Muscle layer of duodenum (tissue), 2 donors: Measurements from ENCODE around the gene HOXB7.

Experiments used
- H3K27ac ChIP-seq: one replicate; pipeline ENCODE4 v1.7.0; 2013; ENCODE audit warnings: mild to moderate bottlenecking, low read length
- H3K27me3 ChIP-seq: one replicate; pipeline ENCODE4 v1.7.0; 2013; ENCODE audit warnings: low read depth, mild to moderate bottlenecking, control low read depth, low read length
- H3K36me3 ChIP-seq, 2 donors: one replicate each; pipeline ENCODE4 v1.7.0; 2013; ENCODE audit warnings: low read length in 2 of 2, control low read depth in 1 of 2, mild to moderate bottlenecking in 1 of 2; ENCODE audit not compliant: insufficient read depth in 2 of 2, control insufficient read depth in 1 of 2
- H3K4me1 ChIP-seq, 2 donors: one replicate each; pipeline ENCODE4 v1.7.0; 2013; ENCODE audit warnings: low read length in 2 of 2, mild to moderate bottlenecking in 2 of 2, control low read depth in 1 of 2, moderate library complexity in 1 of 2; ENCODE audit not compliant: insufficient read depth in 2 of 2, control insufficient read depth in 1 of 2
- H3K4me3 ChIP-seq, 2 donors: one replicate each; pipeline ENCODE4 v1.7.0; 2013; ENCODE audit warnings: low read length in 2 of 2, low read depth in 1 of 2, mild to moderate bottlenecking in 1 of 2
- H3K9me3 ChIP-seq, 2 donors: one replicate each; pipeline ENCODE4 v1.7.0; 2013; ENCODE audit warnings: low read length in 2 of 2, control low read depth in 1 of 2, mild to moderate bottlenecking in 1 of 2; ENCODE audit not compliant: control insufficient read depth in 1 of 2
- donor health status: healthy.

HOXB7 gene

DNA sequence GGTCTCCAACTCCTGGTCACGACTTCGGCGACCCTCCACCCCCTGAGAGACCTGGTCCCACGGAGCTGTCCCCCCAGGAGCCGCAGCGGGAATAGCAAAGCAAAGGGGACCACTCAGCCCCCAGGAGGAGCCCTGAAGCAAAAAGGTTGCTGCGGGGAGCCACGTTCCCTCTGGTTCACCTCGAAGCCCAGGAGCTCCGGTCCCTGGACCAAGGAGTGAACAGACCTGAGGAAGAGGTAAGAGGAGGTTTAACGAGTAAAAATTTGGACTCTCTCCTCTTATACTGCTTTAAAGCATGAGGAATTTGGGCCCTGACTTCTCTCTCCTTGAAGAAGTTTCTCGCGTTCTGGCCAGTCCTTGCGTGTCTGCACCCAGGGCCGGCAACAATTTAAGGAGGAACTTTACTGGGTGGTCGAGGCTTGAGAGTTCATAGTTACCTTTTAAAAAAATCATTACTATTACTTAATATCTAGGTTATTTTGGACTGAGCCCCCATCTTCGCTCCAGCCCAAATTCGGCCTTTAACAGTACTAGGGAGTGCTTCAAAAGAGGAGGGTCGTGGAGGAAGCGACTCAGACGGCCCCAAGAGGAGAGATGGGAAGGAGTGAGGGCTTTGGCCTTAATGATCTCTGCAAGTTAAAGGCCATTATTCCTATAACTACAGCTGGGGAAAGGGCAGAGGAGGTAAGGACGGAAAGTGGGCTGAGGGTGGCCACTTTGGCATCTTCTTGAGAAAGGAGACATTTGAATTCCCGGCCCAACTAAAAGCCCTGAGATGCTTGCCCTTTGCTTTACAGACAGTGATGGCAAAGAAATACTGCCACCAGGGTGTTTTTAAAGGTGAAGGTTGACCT is 32.3 kb upstream of the HOXB7 start:
- no peak overlapping the region for H3K4me3 ChIP-seq
- no peaks in the 10 kb centered on the region for H3K36me3 ChIP-seq
- peaks cover 86% of the 10 kb centered on the region for H3K27me3 ChIP-seq
- peaks cover 0 to 3% of the 10 kb centered on the region in 2 donors for H3K9me3 ChIP-seq
- H3K27ac ChIP-seq, result no peak overlapping the region
- peaks cover 0 to 24% of the 10 kb centered on the region in 2 donors for H3K4me1 ChIP-seq

- Histone ChIP-seq H3K36me3 (no peaks in the 10 kb centered on the region), H3K4me3 (no peak overlapping the region), H3K9me3 (no peaks in the 10 kb centered on the region), H3K27ac (no peak overlapping the region), H3K4me1 (peaks cover 0 to 18% of the 10 kb centered on the region in 2 donors), H3K27me3 (peaks cover 86% of the 10 kb centered on the region)
Measured at GRCh38 chr17:48642059-48642842, 31.4 kb upstream of the HOXB7 start.

DNA sequence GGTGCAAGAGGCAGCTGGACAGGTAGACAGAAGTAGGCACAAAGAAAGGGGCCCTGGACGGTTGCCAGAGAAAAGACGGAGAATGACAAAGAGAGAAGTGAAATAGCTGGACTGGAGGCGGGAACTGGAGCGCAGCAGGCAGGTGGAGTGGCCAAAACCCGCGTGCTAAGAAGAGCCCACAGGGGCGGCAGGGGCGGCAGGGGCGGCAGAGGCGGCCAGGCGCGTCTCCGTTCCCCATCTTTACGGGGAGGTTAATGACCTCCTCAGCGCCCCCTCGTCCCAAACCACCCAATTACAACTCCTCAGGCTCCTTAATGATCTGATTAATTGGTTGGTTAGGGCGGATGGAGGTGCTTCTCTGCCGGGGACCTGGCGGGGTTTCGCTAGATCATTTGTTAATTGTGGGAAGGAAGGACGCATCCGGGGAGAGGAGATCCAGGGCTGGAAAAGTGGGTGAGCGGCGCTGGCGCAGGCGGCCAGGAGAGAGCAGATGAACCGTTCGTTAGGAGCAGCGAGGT is 30.8 kb upstream of the HOXB7 start:
- no peak overlapping the region for H3K27ac ChIP-seq
- peaks cover 88% of the 10 kb centered on the region for H3K27me3 ChIP-seq
- H3K4me1 ChIP-seq, result peaks cover 0 to 11% of the 10 kb centered on the region in 2 donors
- no peak overlapping the region for H3K4me3 ChIP-seq
- H3K36me3 ChIP-seq, result no peaks in the 10 kb centered on the region
- H3K9me3 ChIP-seq, result no peaks in the 10 kb centered on the region

DNA sequence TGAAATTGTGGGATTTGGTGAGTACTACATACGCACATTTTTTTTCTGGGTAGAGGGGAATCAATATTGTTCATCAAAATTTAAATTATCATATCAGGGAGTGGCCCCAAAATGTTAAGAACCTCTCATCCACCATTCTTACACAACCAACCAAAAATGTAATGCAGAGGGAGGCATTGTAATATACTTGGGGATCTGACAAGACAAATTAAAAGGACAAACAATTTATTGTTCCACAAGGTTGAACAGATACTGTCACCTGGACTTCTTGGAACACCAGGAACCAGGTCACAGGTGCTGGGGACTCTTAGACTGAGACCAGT is 30.0 kb upstream of the HOXB7 start:
- Histone ChIP-seq H3K27me3 (peaks cover 87% of the 10 kb centered on the region), H3K9me3 (no peaks in the 10 kb centered on the region), H3K4me3 (no peak overlapping the region), H3K4me1 (peaks cover 0 to 4% of the 10 kb centered on the region in 2 donors), H3K36me3 (no peaks in the 10 kb centered on the region), H3K27ac (no peak overlapping the region)

GRCh38 chr17:48639982-48640857 is 29.4 kb upstream of the HOXB7 start:
- peaks cover 87% of the 10 kb centered on the region for H3K27me3 ChIP-seq
- H3K27ac ChIP-seq, result no peak overlapping the region
- no peaks in the 10 kb centered on the region for H3K9me3 ChIP-seq
- no peak overlapping the region for H3K4me3 ChIP-seq
- H3K36me3 ChIP-seq, result no peaks in the 10 kb centered on the region
- peaks cover 0 to 4% of the 10 kb centered on the region in 2 donors for H3K4me1 ChIP-seq

- Histone ChIP-seq H3K9me3 (no peaks in the 10 kb centered on the region), H3K4me3 (no peak overlapping the region), H3K27ac (no peak overlapping the region), H3K27me3 (peaks cover 87% of the 10 kb centered on the region), H3K4me1 (peaks cover 0 to 4% of the 10 kb centered on the region in 2 donors), H3K36me3 (no peaks in the 10 kb centered on the region)
Measured at GRCh38 chr17:48639136-48639535, 28.3 kb upstream of the HOXB7 start.

DNA sequence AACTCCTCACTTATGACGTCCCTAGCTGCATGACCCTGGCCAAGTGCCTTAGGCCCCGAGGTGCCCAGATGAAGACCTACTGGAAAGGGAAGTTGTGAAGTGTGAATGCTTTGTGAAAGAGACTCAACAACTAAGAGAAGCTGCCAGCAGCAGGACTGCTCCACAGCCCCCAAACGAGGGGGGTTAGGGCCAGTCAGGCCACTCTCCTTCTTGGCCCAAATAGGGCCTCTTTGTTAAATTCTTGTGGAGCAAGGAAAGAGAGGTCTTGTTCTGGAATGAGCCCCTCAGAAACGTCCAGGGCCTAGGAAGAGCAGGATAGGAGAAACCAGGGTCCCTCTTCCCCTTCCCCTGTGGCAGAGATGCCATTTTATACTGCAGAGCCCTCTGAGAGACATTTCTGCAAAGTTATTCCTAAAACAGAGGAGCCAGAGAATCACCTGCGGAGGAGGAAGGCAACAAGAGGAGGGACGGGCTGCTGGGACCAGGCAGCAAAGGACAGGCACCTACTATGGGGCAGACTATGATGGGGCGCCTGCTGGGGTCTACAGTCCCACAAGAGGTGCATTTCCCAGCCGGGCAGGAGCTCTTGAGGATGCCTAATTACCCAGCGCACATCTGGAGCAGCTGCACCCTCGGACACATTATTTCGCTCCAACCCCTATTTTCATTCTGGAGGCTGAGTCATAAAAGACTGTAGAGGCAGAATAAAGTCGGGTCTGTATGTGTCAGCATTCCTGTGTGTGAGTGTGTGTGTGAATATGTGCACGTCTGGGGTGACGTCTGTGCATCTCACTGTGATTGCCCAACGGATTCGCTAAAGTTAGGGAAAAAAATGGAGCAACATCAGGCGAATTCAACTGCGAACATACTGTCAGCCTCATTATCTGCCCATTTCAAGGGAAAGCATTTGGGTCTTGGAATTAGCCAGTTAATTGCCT is 26.8 kb upstream of the HOXB7 start:
- Histone ChIP-seq H3K9me3 (no peaks in the 10 kb centered on the region), H3K27ac (no peak overlapping the region), H3K4me1 (peaks cover 0 to 4% of the 10 kb centered on the region in 2 donors), H3K4me3 (no peak overlapping the region), H3K27me3 (peaks cover 88% of the 10 kb centered on the region), H3K36me3 (no peaks in the 10 kb centered on the region)

- no peak overlapping the region for H3K4me3 ChIP-seq
- H3K27me3 ChIP-seq, result peaks cover 89% of the 10 kb centered on the region
Measured at GRCh38 chr17:48636177-48637018, 25.6 kb upstream of the HOXB7 start.

DNA sequence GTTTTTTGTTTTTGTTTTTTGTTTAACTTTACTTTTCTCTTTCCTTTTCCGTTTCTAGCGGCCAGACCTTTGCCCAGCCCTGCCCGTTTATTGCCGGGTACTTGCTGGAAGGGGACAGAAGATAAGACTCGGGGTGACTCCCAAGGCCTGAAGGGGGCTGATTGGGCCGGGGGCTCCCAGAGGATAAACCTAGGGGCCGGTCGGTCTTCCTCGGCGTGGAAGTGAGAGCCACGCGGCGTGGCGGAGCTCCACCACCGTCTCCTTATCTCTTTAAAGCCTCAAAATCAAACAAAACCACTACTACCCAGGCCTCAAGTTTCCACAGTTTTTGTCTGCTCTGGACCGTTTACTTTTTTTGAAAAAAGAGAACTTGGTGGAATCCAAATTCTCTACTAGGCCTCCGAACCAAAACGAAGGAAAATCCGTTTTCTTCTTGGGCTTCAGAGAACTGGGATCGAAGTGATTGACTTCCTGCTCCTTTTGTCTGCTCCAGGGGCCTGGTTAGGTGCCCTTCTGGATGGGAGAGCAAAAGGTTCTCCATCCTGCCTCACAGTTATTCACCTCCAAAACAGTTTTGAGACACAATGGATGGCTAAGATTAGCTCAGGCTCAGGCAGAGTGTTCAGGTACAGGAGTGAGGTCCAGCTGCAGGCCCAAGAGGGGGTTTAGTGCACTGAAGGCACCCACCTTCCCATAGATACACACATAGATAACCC is 23.8 kb upstream of the HOXB7 start:
- no peaks in the 10 kb centered on the region for H3K9me3 ChIP-seq
- H3K4me1 ChIP-seq, result no peaks in the 10 kb centered on the region
- H3K4me3 ChIP-seq, result no peak overlapping the region
- no peak overlapping the region for H3K27ac ChIP-seq
- H3K27me3 ChIP-seq, result peaks cover 97% of the 10 kb centered on the region
- no peaks in the 10 kb centered on the region for H3K36me3 ChIP-seq

More at GRCh38 chr17:48636177-48637018, 25.6 kb upstream of the HOXB7 start:
- no peaks in the 10 kb centered on the region for H3K9me3 ChIP-seq
- no peak overlapping the region for H3K27ac ChIP-seq
- H3K36me3 ChIP-seq, result no peaks in the 10 kb centered on the region
- no peaks in the 10 kb centered on the region for H3K4me1 ChIP-seq
